ENCODE data around the gene TMIGD3. TPM values are rescaled to one million over a fixed set of nuclear protein-coding genes. Genes with fewer than 3 reads are reported as not detected.

TMIGD3 gene
- total RNA-seq, 1 donor from 2014 or later: 0.64 TPM

DNA sequence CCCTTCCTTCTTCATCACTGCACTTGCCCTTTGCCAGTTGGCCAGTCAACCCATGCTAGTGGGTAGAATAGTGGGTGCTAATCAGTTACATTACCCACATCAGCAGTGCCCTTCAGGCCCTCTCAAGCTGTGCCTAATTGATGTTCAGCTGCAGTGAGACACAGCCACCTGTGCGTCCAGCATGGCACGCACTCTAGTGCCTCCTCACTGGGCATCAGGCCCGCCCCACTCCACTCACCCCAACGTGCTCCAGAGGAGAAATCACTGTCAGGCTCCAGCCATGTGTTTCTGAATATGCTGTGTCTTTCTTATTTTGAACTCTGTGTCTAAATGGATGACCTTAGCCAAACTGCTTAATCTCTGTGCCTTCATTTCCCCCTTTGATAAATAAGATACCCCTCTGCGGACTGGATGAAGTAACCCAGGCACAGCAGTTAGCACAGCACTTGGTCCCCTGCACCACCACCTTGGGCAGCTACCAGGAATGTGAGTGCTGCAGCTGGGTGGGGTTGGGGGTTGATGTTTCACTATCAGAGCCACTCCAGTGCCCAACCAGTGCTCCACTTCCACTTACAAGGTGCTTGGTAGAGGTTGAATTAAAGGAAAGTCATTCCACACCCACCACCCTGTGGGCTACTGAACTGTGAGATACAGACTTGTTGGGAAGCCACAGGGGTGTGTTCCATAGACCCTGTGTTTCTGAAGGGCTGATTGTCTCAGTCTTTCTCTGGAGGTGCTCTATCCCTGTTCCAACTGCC is 8.9 kb upstream of the TMIGD3 start:
- ATAC-seq: no peak
- DNase-seq: peak; percentile 34
- intact Hi-C loops (cut with micrococcal nuclease): no loop called here

DNA sequence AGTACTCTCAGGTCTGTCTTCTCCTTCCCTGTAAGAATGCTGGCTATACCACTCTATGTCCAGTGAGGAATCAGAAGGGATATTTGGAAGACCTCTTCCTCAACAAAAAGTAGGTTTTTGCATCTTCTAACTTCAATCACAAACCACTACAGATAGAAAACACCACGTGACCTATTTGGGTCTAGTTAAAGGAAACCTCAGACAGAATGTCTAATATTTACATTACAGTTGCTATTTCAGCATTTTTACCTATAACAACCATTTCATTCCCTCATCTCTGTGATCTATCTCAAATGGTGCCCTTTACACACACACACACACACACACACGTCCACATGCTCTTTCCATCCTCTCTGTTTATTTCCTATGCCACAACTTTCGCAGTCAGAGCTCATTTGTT is 7.9 kb upstream of the TMIGD3 start:
- intact Hi-C loops (cut with micrococcal nuclease): no loop called here
- DNase-seq: no peak
- no peak for ATAC-seq

DNA sequence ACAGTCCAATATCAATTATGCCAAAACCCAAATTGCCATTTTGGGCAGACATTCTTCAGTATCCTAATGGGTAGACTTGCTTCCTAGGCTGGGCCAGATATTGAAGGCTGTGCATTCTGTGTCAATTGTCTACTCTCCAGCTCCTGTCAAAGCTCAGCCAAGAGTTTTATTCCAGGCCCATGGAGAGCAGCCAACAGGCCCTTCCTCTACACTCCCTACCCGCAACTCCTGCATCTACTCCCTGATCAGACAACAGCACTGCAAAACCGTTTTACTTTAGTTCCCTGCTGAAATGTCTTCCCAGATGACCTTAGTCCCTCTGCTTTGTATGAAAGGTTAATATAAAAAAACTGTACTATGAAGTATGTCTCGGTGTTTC is 6.6 kb upstream of the TMIGD3 start:
- peak; percentile 60 for ATAC-seq
- peak; percentile 71 for DNase-seq
- intact Hi-C loops (cut with micrococcal nuclease): loop anchor here (5.0 kb wide), 1 partner anchor 147 kb away; no protein-coding TSS in a partner anchor

DNA sequence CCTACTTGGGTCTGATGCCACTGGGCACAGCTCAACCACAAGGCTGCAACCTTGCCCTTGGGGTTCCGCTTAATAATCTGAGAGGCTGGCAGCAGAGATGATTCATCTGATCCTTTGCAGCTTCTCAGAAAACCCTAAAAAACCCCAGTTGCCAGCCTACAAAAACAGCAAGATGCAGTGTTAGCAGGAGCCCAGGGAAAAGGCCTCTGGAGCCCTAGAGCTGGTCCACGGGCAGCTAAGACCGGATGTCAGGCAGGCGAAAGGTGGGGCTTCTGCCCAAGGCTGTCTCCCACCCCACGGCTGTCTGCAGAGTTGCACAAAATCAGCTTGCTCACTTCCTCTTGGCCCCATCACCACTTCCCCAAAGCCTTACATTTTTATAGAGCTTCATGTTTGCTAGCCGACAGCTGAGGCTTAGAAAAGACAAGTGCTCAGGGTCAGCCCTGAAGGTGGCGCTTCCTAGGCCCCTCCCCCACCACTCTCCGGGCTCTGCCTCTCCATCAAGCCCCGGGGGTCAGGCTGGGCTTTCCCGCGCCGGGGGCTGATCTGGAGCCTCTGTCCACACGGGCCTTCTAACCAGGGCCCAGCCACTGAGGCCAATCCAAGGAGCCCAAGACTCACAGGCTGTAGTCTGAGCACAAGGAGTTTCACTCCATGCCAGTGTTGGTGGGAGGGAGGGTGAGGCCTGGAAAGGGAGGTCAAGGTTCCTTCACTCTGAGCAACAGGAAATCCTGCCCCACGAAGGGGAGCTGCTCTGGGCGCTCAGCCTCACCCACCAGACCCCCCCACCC is 4.2 kb upstream of the TMIGD3 start:
- intact Hi-C loops (cut with micrococcal nuclease): loop anchor here (5.0 kb wide), 1 partner anchor 150 kb away; no protein-coding TSS in a partner anchor
- peak; percentile 86 for DNase-seq
- peak; percentile 75 for ATAC-seq

DNA sequence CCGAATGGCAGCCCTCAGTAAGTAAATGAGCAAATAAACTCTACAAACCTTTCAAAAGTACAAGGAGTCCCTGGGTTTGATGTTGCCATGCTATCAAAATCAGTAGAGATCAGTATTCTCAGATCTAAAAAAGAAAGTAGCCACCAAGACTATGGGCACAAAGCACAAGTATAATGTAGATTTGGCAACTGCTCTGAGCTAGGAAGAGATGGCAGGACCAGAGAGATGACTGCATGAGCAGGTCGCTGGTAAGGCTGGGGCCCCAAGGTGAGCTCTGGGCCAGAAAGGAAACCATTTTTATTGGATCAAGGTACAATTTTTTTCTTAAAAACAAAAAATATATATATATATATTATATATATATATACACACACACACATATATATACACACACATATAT is 3.1 kb upstream of the TMIGD3 start:
- no peak for DNase-seq
- intact Hi-C loops (cut with micrococcal nuclease): loop anchor here (5.0 kb wide), 1 partner anchor 151 kb away; no protein-coding TSS in a partner anchor
- ATAC-seq: no peak

DNA sequence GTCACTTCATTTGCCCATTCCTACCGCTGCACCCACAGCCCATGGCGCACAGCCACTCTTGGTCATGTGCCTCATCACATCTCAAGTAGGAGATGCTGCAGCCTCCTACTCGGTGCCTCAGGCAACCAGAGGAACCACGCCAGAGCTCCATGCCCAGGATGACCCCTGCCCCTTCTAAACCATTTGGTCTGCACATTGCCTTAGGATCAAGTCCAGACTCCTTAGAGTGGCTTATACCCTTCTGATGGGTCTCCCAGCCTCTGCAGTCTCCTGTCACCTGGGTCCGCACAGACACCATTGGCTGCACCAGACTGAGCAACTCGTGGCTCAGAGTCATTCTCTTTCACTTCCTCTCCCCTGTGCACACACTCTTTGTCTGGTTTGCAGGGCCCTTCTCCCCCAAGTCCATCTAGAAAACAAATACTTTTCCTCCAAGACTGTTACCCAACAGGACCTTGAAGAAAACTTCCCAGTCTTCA is 2.2 kb upstream of the TMIGD3 start:
- ATAC-seq: no peak
- intact Hi-C loops (cut with micrococcal nuclease): loop anchor here (5.0 kb wide), 1 partner anchor 152 kb away; no protein-coding TSS in a partner anchor
- no peak for DNase-seq

DNA sequence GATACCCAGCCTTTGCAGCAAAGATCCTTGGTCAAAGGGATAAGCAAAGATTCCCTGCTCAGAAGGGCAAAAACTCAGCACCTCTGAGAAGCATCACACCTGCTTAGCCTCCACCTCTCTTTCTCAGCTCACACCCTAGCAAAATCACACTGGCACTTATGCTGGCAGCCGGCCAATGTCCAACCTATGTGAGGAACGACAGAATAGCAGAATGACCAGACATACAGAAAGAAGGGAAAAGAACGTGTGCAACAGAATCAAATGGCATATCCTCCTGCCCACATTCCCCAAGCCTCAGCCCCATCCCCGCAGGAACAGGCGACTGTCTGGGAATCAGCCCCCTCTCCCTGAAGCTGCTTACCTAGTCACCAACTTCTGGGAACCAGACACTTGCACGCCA is 664 bp upstream of the TMIGD3 start:
- DNase-seq (peak; percentile 45), ATAC-seq (no peak)
- intact Hi-C loops (cut with micrococcal nuclease): no loop called here

DNA sequence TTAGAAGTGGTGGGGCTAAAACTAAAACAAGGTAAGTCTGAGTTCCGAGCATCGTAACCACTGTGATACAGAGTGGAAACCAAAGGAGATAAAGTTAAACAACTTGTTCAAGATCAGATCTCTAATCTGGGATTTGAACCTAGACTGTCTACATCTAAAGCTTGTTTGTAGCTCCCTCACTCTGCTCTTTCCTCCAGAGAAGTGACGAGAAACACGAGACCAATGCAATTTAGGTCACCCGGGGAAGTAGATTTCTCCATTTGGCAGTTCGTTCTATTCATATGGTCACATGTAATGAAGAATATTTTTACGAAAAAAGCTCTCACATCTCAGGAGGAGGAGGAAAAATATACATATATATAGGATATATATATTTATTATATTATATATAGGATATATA is 1.8 kb downstream of the TMIGD3 start:
- intact Hi-C loops (cut with micrococcal nuclease): no loop called here
- ATAC-seq: no peak
- no peak for DNase-seq

DNA sequence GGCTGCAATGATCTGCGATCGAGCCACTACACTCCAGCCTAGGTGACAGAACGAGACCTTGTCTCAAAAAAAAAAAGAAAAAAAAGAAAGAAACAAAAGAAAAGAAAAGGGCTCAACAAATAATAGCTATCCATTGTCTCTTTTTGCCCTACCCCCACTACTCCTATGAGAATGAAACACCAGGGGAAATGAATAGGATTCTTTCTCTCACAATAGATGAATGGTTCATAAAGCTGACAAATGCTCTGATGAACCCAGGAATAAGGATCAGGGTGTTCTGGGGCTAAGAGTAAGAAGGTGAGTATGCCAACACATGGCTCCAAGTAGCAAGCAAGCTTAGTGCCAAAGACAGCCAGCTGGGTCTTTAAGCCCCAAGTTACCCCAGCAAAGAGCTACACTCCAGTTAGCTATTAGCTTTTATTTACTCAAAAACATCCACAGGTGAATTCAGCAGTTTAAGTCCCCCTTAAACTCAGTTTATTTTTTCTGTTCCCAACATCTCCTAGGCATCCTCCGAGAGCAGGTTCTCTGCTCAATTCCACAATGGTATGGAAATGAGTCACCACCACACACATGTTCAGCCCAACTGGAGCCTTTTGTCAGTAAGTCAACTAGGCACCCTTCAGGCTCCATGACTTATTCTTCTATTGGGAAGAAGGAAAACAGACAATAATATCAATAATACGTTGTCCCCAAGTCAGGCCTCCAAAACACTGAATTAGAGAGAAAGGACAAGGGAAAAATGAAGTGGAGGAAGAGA is 4.2 kb downstream of the TMIGD3 start:
- DNase-seq (no peak), ATAC-seq (no peak)
- intact Hi-C loops (cut with micrococcal nuclease): no loop called here

DNA sequence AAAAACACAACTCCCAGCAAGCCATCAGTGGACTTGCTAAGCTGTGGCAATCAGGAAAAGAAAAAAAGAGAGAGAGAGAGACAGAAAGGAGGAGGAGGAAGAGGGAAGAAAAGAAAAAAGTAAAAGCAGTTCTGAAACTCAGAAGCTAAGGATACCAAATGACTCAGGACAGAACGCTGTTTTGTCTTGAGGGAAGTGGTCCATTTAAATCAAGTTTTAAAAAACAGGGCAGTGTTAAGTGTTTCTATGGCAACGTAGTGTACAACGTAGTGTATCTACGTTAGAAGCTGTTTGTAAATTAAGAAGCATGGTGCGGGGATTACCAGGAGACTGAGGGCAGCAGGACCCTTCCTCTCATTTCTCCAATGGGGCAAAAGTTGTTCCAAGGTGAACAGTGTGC is 5.8 kb downstream of the TMIGD3 start:
- intact Hi-C loops (cut with micrococcal nuclease): no loop called here

DNA sequence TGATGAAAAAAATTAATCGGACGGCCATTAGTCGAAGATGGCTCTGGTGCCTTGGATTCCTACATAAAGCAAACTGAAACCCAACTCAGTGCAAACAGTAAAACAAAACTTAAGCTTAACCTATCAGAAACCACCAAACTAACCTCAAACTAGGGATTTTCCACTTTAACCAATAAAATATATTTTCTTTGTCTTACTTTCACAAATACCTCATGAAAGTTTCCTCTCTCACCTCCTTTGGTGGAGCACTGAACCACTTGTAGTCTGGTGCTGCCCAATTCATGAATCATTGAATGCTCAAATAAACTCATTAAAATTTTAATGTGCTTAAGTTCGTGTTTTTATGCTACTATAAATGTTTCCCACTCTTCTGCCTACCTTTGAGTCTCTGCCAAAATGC is 7.0 kb downstream of the TMIGD3 start:
- no peak for DNase-seq
- ATAC-seq: no peak
- intact Hi-C loops (cut with micrococcal nuclease): no loop called here

More for the DNA sequence above, 5.8 kb downstream of the TMIGD3 start:
- DNase-seq (no peak), ATAC-seq (no peak)

DNA sequence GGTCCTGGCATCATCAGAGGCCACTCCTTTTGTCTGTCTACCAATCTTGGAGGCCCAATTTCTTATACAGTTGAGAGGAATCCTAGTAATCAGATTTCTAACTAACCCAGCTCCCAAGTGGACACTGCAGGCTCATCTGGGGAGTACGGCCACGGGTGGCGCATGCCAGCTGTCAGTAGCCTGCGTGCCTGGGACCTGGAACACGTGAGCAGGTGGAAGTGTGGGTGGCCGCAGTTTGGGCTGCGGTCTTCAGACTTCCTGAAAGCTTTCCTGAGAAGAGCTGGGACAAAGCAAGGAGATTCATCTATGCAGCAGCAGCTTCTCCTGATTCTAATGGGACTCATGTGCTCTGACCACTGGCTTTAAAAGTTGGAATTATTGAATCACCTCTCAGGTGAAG is 12.4 kb downstream of the TMIGD3 start:
- intact Hi-C loops (cut with micrococcal nuclease): no loop called here
- peak; percentile 42 for DNase-seq
- ATAC-seq: no peak

DNA sequence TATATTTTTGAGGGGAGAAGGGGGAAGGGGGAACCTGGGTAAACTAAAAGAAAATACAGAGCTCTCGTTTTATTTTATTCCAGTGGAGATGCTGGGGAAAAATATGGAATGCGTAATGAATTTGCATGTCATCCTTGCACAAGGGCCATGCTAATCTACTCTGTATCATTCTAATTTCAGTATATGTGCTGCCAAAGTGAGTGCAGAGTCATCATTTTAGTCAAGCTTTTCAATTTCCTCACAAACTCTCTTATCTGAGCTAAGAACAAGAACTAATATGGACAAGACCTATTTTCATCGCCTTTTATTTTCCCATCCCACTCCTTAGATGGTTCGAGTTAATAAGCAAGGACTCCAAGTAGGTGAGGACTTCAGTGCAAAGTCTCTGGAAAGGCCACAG is 13.2 kb downstream of the TMIGD3 start:
- no peak for DNase-seq
- intact Hi-C loops (cut with micrococcal nuclease): no loop called here
- ATAC-seq: no peak

DNA sequence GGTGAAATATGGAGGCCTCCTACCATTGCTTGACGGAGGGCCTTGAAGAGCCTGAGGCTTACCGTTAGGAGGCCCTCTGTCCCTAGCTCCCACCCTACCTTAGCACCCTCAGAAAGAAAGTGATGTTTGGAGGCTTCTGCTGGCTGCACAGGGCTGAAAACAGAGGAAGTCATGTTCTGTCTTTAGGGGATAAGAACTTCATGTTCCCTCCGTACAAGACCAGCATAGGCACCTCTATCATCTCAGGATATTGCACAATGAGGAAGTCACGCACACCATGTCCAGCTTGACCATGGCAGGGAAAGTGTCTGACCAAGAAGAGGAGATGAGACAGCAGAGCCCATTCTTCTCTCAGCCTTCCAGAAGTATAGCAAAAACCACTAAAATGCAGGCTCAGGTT is 13.8 kb downstream of the TMIGD3 start:
- ATAC-seq (peak; percentile 89), DNase-seq (no peak)
- intact Hi-C loops (cut with micrococcal nuclease): loop anchor here (10.0 kb wide), 1 partner anchor 275 kb away; no protein-coding TSS in a partner anchor

DNA sequence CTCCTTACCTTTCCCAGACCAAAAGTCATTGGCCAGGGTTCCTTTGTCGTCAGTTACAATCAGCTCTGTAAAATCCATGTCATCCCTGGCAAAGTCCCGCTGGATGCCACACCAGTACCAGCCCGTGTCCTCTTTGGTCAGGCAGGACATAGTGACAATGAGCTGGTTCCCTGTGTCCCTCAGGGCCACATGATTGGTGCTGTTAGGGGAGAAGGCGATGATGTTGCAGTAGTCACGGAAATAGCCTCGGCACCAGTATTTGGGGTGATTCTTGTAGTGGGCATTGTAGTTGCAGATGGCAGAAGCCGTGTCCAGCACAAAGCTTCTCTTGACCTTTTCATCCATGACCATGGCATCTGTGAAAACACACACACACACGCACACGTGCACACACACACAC is 14.8 kb downstream of the TMIGD3 start:
- DNase-seq (no peak), ATAC-seq (no peak)
- intact Hi-C loops (cut with micrococcal nuclease): loop anchor here (10.0 kb wide), 1 partner anchor 276 kb away; no protein-coding TSS in a partner anchor

DNA sequence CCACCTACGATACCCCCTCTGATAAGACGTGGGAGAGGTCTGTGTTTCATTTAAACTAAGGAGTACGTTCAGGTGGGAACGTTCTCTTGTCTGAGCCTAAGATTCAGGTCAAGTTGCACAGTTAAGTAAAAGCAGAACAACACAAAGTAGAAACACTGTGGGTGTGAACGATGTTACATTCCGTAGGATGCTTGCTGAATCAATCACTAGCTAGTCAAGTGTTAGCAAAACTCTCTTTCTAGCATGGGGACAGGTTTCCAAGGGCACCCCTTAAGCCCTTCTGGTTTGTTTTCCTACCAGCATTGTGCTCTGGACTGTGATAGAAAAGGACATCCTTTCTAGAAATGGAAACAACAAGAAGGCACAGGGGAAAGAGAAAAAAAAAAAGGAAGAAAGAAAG is 16.3 kb downstream of the TMIGD3 start:
- intact Hi-C loops (cut with micrococcal nuclease): loop anchor here (10.0 kb wide), 1 partner anchor 278 kb away; no protein-coding TSS in a partner anchor
- no peak for ATAC-seq
- no peak for DNase-seq

DNA sequence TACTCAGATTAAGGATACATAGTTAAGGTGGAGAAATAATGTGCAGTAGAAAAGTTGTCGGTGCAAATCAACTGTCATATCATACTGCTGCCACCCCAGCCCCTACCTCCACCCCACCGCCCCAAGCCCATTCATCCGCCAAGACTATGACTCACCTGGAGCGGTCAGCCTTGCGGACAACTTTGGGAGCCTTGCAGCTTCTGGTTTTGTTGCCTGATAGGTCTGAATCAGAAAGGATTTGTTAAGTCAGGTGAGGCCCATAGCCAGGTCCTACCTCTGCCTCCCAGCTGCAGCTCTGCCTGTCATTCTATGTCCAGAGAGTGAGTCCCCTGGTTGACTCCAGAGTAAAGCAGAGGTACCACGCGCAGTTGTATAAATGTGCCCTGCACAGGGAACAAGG is 17.0 kb downstream of the TMIGD3 start:
- ATAC-seq (no peak), DNase-seq (no peak)
- intact Hi-C loops (cut with micrococcal nuclease): loop anchor here (10.0 kb wide), 1 partner anchor 278 kb away; no protein-coding TSS in a partner anchor

DNA sequence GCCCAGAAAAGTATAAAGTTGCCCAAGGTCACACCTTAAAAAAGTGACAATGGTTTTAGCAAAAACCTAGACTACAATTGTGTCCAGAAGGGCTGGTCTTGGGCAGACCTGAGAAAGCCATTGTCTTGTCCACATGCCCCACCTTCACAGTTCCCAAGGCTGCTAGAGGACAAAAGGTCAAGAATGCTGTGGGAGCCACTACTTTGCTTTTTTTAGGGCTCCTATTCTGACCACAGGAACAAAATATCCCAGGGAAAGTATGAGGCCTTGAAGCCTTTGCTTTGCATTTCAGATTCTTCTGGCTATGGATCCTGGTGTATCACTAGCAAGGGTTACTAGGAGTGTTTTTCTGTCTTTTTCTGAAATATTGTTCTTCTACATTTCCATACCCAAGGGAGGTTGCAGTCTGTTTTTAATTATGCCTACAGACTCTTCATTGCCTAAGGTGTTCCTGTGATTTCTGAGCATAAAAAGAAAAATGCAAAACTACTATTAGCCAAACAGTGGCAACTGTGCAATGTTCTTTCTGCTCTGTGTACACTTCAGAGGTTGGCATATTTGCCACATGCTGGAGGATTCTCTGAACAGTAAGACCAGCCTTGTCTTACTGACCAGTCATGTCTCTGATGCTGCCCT is 18.9 kb downstream of the TMIGD3 start:
- ATAC-seq: no peak
- no peak for DNase-seq
- intact Hi-C loops (cut with micrococcal nuclease): loop anchor here (10.0 kb wide), 1 partner anchor 280 kb away; no protein-coding TSS in a partner anchor

DNA sequence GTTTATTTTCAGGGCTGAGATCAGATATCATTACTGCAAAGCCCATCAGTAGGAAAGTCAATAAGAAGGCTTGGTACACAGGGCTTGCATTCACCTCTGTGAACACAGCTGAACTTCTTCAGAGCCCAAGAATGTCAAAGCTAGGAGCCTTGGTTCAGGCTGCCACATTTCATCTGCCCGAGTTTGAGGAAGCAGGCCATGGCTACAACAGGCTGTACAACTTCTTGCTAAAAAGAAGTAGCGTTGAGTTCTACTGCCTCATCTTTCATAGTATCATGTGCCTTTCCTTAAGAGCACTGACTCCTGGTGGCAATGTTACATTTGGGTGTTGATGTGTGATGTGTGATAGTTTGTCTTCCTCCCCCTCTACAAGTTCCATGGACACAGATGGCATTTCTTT is 19.6 kb downstream of the TMIGD3 start:
- ATAC-seq (no peak), DNase-seq (no peak)
- intact Hi-C loops (cut with micrococcal nuclease): loop anchor here (10.0 kb wide), 1 partner anchor 281 kb away; no protein-coding TSS in a partner anchor

Data from left ventricle myocardium superior (tissue), 1 donor.